Fibroblast of peridontal ligament (primary cell): ENCODE data around the gene COL9A3.
A peak's percentile ranks its signal among the peaks of the same experiment; 100 is the strongest.

ENCODE experiments used
- DNase-seq: peaks from one replicate; pipeline ENCODE4 v3.0.0-alpha.2; 2010; ENCODE audit errors: extremely low read depth

Gene COL9A3

DNA sequence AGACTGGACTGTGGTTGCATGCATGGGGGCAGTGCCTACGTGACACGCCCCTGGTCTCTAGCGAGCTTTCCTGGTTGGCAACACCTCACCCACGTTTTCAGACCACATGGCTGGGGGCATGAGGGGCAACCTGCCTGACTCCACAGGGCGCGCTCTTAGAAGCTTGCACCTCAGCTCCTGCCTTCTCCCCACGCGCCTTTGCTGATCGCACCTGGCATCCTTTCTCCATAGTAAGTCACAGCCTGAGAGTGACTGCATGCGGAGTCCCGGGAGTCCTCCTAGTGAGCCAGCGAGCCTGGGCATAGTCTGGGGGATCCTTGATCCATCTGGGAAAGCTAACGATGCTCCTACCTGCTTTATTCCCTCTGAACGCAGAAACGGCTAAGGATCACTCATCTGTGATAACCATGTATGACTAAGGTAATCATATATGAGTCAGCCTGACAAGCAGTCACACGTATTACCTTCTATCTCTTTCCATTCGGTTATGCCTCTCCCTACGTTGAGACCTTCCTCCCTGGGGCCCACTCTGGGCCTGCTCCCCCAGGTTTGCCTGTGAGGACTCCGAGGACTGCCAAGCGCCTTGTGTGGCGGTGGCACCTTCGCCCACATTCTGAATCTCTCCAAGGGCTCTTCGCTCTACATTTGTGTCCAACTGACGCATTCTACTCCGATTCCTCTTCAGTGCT is 40.2 kb downstream of the COL9A3 start:
- no peak for DNase-seq

- no peak for DNase-seq
These were observed 41.4 kb downstream of the COL9A3 start for GRCh38 chr20:62858058-62858830.

- DNase-seq = no peak
These were observed 42.9 kb downstream of the COL9A3 start for GRCh38 chr20:62859721-62860120.

GRCh38 chr20:62860391-62860923 is 43.6 kb downstream of the COL9A3 start:
- DNase-seq = peak; percentile 53

- DNase-seq = no peak
These were observed 44.3 kb downstream of the COL9A3 start for GRCh38 chr20:62860924-62861691.

GRCh38 chr20:62861726-62862336 is 45.0 kb downstream of the COL9A3 start, which contains the start of gene TCFL5:
Gene TCFL5, minus strand, starts transcription at chr20:62861822. Its CDS starts 152 bp downstream, at chr20:62861670.
- DNase-seq = peak; percentile 75

DNA sequence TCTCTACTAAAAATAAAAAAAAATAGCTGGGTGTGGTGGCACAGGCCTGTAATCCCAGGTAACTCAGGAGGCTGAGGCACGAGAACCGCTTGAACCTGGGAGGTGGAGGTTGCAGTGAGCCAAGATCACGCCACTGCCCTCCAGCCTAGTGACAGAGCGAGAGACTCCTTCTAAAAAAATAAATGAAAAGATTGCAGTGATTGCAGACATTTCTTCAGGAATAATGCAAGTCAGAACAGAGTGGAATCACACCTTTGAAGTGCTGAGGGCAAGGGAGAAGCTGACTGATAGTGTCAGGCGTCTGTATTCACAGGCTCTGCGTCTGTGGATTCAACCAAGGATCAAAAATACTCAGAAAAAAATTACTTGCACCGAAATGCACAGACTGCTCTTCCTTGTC is 47.4 kb downstream of the COL9A3 start:
- no peak for DNase-seq

- no peak for DNase-seq
These were observed 55.5 kb downstream of the COL9A3 start for GRCh38 chr20:62872184-62872847.

DNA sequence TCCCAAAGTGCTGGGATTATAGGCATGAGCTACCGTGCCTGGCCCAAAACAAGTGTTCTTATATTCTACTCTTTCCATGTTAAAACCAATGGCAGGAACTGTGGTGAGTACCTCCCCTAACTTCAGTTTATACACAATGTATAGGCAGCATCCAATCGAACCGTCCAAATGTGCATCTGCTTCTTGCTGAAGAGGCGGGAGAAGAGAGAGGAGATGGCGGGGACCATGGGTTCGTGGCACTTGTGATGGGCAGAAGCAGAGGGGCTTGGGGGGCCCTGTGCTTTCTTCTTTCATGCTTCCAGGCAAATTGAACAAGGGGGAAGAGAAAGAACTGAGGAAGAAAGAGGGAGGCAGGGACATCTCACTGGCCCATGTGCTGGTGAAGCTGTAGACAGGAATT is 56.0 kb downstream of the COL9A3 start:
- no peak for DNase-seq

- no peak for DNase-seq
These were observed 56.4 kb downstream of the COL9A3 start for GRCh38 chr20:62873280-62873679.

DNA sequence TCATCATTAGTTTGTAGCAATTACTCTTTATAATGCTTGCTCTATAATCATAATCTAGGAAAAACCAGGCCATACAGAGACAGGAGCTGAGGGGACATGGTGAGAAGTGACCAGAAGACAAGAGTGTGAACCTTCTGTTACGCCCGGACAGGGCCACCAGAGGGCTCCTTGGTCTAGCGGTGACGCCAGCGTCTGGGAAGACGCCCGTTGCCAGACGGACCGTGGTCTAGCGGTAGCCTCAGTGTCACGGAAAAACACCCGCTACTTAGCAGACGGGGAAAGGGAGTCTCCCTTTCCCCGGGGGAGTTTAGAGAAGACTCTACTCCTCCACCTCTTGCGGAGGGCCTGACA is 56.8 kb downstream of the COL9A3 start:
- peak; percentile 48 for DNase-seq

GRCh38 chr20:62874964-62875344 is 58.1 kb downstream of the COL9A3 start:
- no peak for DNase-seq

- peak; percentile 71 for DNase-seq
These were observed 58.8 kb downstream of the COL9A3 start for GRCh38 chr20:62875419-62876361.

DNA sequence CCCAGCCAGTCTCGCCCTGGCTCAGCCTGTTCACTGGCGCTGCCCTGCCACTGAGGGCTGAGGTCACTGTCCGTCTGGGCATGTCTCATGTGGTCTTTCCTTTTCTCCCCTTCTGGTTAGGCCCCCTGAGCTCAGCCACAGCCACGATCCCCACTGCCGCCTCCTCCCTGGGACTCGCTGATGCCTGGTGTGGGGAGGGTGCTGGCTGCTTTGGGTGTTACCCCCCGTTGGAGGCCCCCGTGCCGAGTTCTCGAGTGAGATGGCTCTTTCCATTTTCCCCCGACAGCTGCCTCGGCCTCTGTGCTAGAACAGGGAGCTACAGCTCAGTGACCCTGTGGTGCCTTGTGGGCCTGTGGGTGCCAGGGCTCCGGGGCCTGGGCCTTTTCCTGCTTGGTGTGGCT is 59.7 kb downstream of the COL9A3 start:
- DNase-seq = no peak

GRCh38 chr20:62876902-62877816 is 60.3 kb downstream of the COL9A3 start:
- no peak for DNase-seq

- DNase-seq = no peak
These were observed 61.6 kb downstream of the COL9A3 start for GRCh38 chr20:62878244-62879038.

DNA sequence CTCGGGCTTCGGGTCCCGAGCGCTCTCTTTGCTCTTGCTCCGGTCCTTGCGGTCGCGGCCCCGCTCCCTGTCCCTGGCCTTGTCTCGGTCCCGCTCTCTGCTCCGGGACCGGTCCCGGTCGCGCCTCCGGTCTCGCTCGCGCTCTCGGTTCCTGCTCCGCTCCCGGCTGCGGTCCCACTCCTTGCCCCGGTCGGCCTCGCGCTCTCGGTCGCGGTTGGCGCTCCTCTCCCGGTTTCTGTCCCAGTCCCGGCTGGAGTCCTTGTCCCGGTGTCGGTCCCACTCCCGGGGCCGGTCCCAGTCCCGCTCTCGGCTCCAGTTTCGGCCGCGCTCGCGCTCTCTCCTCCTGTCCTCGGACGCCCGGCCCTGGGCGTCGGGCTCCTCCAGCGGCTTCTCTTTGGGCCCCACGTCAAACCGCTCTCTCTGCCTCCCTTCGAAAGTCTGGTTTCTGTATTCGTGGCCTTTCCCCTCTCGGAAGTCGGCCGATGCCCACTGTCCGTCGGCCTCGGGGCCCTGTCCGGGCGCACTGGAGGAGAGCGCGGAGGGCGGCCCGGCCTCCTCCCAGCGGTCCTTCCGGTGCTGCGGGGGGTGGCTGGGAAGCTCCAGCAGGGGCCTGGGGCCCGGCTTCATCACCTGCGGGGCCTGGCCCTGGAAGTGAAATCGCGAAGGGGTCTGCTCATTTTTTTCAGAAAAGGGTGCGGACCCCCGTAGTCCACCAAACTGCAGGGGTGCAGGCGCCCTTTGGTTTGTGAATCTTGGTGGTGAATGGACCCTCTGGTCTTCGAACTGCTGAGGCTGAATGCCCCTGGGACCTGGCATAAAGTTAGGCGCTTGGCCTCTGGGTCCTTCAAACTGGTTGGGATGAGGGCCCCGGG is 62.7 kb downstream of the COL9A3 start:
- no peak for DNase-seq
